Thyroid gland (tissue), 4 donors: ENCODE results near the gene EXD3. TPM values are rescaled to one million over a fixed set of nuclear protein-coding genes. Genes with fewer than 3 reads are reported as not detected.

Experiments used
- DNase-seq, 2 donors: peaks; one replicate each; pipeline ENCODE4 v3.0.0-alpha.2; 2019
- H3K27ac ChIP-seq, 3 donors: fragments of 200-600 bp; sonication (generic); 1 replicate in 2 of 3; 2 replicates in 1 of 3; pipeline ENCODE4 v1.5.1; 2016 to 2019; ENCODE audit warnings: mild to moderate bottlenecking in 1 of 3, moderate library complexity in 1 of 3
- H3K27me3 ChIP-seq: fragments of 200-600 bp; sonication (generic); one replicate; pipeline ENCODE4 v1.5.1; 2019
- H3K36me3 ChIP-seq, 2 donors: fragments of 200-600 bp; sonication (generic); one replicate each; pipeline ENCODE4 v1.5.1; 2016 to 2019
- H3K4me1 ChIP-seq, 2 donors: fragments of 200-600 bp; sonication (generic); one replicate each; pipeline ENCODE4 v1.5.1; 2017 to 2019
- H3K4me3 ChIP-seq, 3 donors: fragments of 200-600 bp; sonication (generic); replicated peaks in 1 of 3; 1 replicate in 2 of 3; 2 replicates in 1 of 3; pipeline ENCODE4 v1.5.1; 2016; ENCODE audit warnings: mild to moderate bottlenecking in 1 of 3
- H3K9me3 ChIP-seq: fragments of 200-600 bp; sonication (generic); one replicate; pipeline ENCODE4 v1.5.1; 2017
- CTCF ChIP-seq, 6 experiments: fragments of 200-600 bp in 3 of 6; fragments of 450-650 bp in 3 of 6; sonication (generic) in 3 of 6; IDR thresholded peaks; one replicate each; pipeline ENCODE4 v1.5.1; 2016 to 2019; ENCODE audit warnings: antibody characterized with exemption in 6 of 6, mild to moderate bottlenecking in 2 of 6, inconsistent platforms in 1 of 6, moderate library complexity in 1 of 6
- POLR2A ChIP-seq, 2 donors: fragments of 450-650 bp; IDR thresholded peaks; one replicate each; pipeline ENCODE4 v1.6.1; 2017; ENCODE audit warnings: antibody characterized with exemption in 2 of 2, mild to moderate bottlenecking in 2 of 2, moderate library complexity in 1 of 2
- WGBS, 2 donors: methylation state at CpG; one replicate each; pipeline ENCODE4 v1.1.5; 2017; 5-methylcytosine and 5-hydroxymethylcytosine counted together
- intact Hi-C: fragments of 100-400 bp; cut with DNase I; formaldehyde crosslinking; loops from one replicate; pipeline ENCODE4 v1.15.1; 2023
- total RNA-seq, 4 donors: library from RNA; depleted of rRNA; stranded (reverse); fragments of >200 nt; gene quantifications; one replicate each; pipeline ENCODE4 v1.2.3, GENCODE V29; 2016

Gene EXD3
- total RNA-seq, 4 donors from 2014 or later = 13.0 to 32.0 (median 26.6) TPM

- intact Hi-C loops = no loop called here
- Histone ChIP-seq H3K4me3 (no peak overlapping the region), H3K36me3 (no peaks in the 10 kb centered on the region), H3K27me3 (no peaks in the 10 kb centered on the region), H3K4me1 (peaks cover 7 to 21% of the 10 kb centered on the region in 2 donors), H3K27ac (no peak overlapping the region), H3K9me3 (no peaks in the 10 kb centered on the region)
- no peak for TF ChIP-seq POLR2A (IDR thresholded peaks at IDR 0.05)
- no peak for TF ChIP-seq CTCF (IDR thresholded peaks at IDR 0.05)
- WGBS, 2 donors = 91 to 95% methylated on average over 4 to 6 of the region's 6 CpGs
- no peak for DNase-seq
Measured at GRCh38 chr9:137312852-137313325, 110.1 kb downstream of the EXD3 start.

- H3K4me3 ChIP-seq = no peak overlapping the region
- intact Hi-C loops = no loop called here
- H3K36me3 ChIP-seq = no peaks in the 10 kb centered on the region
- H3K27ac ChIP-seq = no peak overlapping the region
- no peaks in the 10 kb centered on the region for H3K27me3 ChIP-seq
- no peak for TF ChIP-seq POLR2A (IDR thresholded peaks at IDR 0.05)
- WGBS, 2 donors = 72 to 83% methylated on average over 7 to 21 of the region's 28 CpGs
- no peak for DNase-seq
- H3K9me3 ChIP-seq = no peaks in the 10 kb centered on the region
- H3K4me1 ChIP-seq = peaks cover 11 to 25% of the 10 kb centered on the region in 2 donors
Measured at GRCh38 chr9:137311986-137312851, 110.7 kb downstream of the EXD3 start.

- H3K36me3 ChIP-seq = no peaks in the 10 kb centered on the region
- no peak for DNase-seq
- H3K4me1 ChIP-seq = peaks cover 15 to 31% of the 10 kb centered on the region in 2 donors
- no peak for TF ChIP-seq CTCF (IDR thresholded peaks at IDR 0.05)
- TF ChIP-seq POLR2A (IDR thresholded peaks at IDR 0.05) = no peak
- H3K4me3 ChIP-seq = no peak overlapping the region
- intact Hi-C loops = no loop called here
- no peaks in the 10 kb centered on the region for H3K9me3 ChIP-seq
- WGBS, 2 donors = 70 to 100% methylated on average over 1 to 5 of the region's 27 CpGs
- no peak overlapping the region for H3K27ac ChIP-seq
- H3K27me3 ChIP-seq = no peaks in the 10 kb centered on the region
Measured at GRCh38 chr9:137311171-137311985, 111.6 kb downstream of the EXD3 start.

GRCh38 chr9:137310189-137311052, 112.5 kb downstream of the EXD3 start:
- no peak for DNase-seq
- H3K9me3 ChIP-seq = no peaks in the 10 kb centered on the region
- peaks cover 13 to 31% of the 10 kb centered on the region in 2 donors for H3K4me1 ChIP-seq
- intact Hi-C loops = no loop called here
- H3K27ac ChIP-seq = no peak overlapping the region
- TF ChIP-seq CTCF (IDR thresholded peaks at IDR 0.05) (no peak), POLR2A (IDR thresholded peaks at IDR 0.05) (no peak)
- WGBS, 2 donors = 83% methylated on average over 13 to 18 of the region's 20 CpGs
- H3K36me3 ChIP-seq = no peaks in the 10 kb centered on the region
- H3K27me3 ChIP-seq = no peaks in the 10 kb centered on the region
- no peak overlapping the region for H3K4me3 ChIP-seq
